ENCODE results near the gene HSPB9.

The HSPB9 gene, protein sequence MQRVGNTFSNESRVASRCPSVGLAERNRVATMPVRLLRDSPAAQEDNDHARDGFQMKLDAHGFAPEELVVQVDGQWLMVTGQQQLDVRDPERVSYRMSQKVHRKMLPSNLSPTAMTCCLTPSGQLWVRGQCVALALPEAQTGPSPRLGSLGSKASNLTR

DNA sequence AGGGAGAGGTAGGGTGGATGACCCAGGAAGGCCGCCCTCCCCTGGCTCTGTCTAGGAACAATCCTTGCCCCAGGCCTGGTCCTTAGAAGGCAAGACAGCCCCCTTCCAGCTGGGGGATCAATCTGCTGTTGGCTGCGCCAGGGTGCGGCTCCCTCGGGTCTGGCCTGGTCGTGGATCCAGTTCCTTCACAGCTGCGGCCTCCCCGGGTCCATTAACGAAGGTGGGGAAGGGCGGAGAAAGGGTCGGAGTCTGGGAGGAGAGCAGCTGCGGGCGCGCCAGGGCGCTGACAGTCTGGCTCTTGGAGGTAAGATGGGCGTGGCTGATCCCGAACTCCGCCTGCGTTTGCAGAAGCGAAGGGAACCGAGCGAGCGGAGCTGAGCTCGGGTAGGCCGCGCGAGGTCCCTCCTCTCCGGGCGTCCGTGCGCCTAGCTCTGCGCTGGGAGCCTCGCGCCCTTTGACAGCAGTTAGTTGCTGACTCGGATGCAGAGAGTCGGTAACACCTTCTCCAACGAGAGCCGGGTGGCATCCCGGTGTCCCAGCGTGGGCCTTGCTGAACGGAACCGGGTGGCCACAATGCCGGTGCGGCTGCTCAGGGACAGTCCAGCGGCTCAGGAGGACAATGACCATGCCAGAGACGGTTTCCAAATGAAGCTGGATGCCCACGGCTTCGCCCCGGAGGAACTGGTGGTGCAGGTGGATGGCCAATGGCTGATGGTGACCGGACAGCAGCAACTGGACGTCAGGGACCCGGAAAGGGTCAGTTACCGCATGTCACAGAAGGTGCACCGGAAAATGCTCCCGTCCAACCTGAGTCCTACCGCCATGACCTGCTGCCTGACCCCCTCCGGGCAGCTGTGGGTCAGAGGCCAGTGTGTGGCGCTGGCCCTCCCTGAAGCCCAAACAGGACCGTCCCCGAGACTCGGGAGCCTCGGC is at the start of gene HSPB9:
TSS of gene HSPB9 (plus strand) at position 434 of the 933 bp plus-strand sequence. CDS start at position 481, 47 bp downstream.
- DNase-seq (ENCODE audit: low read depth, low spot score): no peak

DNA sequence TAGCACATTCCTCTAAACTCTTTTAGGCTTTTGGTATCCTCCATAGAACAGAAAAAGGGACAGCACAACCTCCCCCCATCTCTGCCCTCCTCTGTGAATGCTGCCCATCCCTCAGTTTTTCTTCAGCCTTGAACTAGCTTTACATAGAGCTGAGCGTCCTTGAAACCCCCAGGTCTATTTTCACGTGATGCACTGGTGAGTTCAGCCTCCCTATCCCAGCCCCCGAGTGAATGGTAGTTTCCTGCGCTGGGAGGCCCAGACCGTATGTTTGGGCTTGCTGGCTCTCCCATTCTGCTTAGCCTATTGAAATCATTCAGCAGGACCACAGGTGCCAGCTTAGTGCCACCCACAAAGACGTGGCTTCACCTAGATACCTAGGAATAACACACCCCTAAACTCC is 46.8 kb upstream of the HSPB9 start:
- POLR2A ChIA-PET: no interaction called here
- CTCF ChIA-PET: interaction anchor here (4.4 kb wide), 1 partner anchor 9 kb away, joined by 35 read pairs; no protein-coding TSS in a partner anchor
- TF ChIP-seq, protein P1, sequence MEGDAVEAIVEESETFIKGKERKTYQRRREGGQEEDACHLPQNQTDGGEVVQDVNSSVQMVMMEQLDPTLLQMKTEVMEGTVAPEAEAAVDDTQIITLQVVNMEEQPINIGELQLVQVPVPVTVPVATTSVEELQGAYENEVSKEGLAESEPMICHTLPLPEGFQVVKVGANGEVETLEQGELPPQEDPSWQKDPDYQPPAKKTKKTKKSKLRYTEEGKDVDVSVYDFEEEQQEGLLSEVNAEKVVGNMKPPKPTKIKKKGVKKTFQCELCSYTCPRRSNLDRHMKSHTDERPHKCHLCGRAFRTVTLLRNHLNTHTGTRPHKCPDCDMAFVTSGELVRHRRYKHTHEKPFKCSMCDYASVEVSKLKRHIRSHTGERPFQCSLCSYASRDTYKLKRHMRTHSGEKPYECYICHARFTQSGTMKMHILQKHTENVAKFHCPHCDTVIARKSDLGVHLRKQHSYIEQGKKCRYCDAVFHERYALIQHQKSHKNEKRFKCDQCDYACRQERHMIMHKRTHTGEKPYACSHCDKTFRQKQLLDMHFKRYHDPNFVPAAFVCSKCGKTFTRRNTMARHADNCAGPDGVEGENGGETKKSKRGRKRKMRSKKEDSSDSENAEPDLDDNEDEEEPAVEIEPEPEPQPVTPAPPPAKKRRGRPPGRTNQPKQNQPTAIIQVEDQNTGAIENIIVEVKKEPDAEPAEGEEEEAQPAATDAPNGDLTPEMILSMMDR (IDR thresholded peaks at IDR 0.05; ENCODE audit: insufficient read depth, low read length, missing control alignments): no peak
- no peak for DNase-seq (ENCODE audit: low read depth, low spot score)
- H3K4me3 ChIP-seq (ENCODE audit: low read depth, low read length): no peak overlapping the region

More for the DNA sequence above, at the start of gene HSPB9:
- ChIA-PET CTCF (interaction anchor here (1.2 to 25.6 kb wide), 3 partner anchors 20 to 160 kb away, joined by 3 to 451 read pairs (median 131); partner anchors contain the start of genes CNP, DNAJC7 and NKIRAS2), POLR2A (interaction anchor here (1.4 kb wide), 1 partner anchor 11 kb away, joined by 4 read pairs; no protein-coding TSS in a partner anchor)
- H3K4me3 ChIP-seq (ENCODE audit: low read depth, low read length): no peak within 1 kb of the TSS; the same call in 1 of the 2 replicates
- TF ChIP-seq, protein P1 (IDR thresholded peaks at IDR 0.05; ENCODE audit: insufficient read depth, low read length, missing control alignments): no peak

DNA sequence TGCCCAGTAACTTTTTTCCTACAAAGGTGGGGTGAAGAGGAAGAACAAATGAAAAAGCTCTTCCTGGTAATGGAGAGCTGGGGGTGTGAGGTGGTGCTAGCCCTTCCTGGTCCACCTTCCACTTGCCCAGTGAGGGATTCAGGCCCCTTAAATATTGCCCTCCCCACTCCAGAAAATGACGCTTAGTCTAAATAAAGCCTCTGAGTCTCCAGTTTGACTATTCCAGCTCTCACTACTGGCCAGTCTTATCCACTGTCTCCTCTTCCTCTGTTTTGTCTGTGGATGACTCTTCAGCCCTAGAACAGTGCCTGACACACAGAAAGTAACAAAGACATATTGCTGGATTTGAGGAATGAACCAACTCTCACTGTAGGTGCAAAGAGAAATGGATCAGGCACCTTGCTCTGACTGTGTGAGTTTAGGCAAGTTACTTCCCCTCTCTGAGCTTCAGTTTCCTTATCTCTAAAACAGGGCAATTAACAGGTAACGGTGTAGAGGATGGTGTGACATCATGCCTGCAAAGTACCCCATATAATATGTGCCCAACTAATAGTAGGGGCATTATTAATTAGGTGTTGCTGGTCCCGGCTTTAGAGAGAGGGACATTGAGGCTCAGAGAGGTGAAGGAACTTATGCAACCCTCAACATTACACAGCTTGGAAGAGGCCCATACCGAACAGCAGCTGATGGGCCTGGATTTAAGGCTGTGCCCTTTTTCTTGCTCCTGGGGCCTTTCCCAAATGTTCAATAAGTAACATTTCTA is 45.6 kb upstream of the HSPB9 start:
- ChIA-PET POLR2A (no interaction called here), CTCF (interaction anchor here (0.8 to 4.4 kb wide), 4 partner anchors 10 to 30 kb away, joined by 3 to 35 read pairs (median 3); no protein-coding TSS in a partner anchor)
- no peak overlapping the region for H3K4me3 ChIP-seq (ENCODE audit: low read depth, low read length)
- DNase-seq (ENCODE audit: low read depth, low spot score): no peak
- TF ChIP-seq, protein P1 (IDR thresholded peaks at IDR 0.05; ENCODE audit: insufficient read depth, low read length, missing control alignments): no peak

DNA sequence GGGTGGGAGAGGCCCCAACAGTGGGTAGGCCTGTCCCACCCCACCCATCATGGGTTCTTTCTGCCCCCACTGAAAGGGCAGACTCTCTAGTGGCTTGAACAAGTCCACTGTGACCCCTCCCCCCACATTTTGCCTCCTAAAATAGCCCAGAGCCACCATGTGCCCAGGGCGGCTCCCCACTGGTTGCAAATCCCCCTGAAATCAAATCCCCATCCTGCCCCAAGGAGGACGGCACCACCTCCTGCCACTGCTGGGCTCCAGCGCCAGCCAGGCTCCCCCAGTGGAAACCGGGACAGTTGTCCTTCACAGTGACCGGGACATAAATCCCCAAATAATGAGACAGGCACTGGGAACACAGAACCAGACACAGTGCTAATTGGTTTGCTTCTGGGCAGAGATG is 44.8 kb upstream of the HSPB9 start:
- no peak overlapping the region for H3K4me3 ChIP-seq (ENCODE audit: low read depth, low read length)
- TF ChIP-seq, protein P1 (IDR thresholded peaks at IDR 0.05; ENCODE audit: insufficient read depth, low read length, missing control alignments): no peak
- ChIA-PET POLR2A (no interaction called here), CTCF (interaction anchor here (1.4 to 4.4 kb wide), 2 partner anchors 11 to 24 kb away, joined by 3 to 35 read pairs; no protein-coding TSS in a partner anchor)
- DNase-seq (ENCODE audit: low read depth, low spot score): no peak

DNA sequence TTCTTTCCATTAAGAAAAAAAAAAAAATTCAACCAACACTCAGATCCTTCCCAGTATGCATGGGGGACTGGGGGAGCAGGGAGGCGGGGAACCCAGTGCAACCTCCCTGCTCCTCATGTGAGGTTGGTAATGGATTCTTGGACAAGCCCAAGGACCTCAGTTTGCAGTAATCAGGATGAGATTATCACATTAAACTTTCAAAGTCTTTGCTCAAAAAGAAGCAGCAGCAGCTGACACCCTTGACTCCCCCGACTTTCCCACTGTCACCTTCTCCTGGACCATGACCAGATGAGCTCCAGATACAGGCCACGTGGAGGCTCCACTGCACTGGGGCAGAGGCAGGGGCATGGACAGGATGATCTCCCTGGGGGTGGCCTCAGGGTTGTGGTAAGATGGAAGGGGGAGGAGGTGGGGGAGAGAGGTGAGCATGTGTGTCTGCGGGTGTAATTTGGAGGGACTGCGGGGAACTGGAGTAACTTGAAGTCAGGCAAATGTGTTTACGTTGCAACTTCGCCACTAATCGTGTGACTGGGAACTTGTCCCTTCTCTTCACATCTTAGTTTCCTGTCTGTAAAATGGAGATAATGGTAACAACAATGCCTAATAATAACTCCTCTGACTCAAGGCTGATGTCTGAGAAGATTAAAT is 44.1 kb upstream of the HSPB9 start:
- H3K4me3 ChIP-seq (ENCODE audit: low read depth, low read length): no peak overlapping the region
- DNase-seq (ENCODE audit: low read depth, low spot score): no peak
- ChIA-PET POLR2A (no interaction called here), CTCF (no interaction called here)
- TF ChIP-seq, protein P1 (IDR thresholded peaks at IDR 0.05; ENCODE audit: insufficient read depth, low read length, missing control alignments): no peak

All from AG04449 (cell line).